K562 (cell line): Measurements from ENCODE around the gene COL28A1. TPM values are rescaled to one million over a fixed set of nuclear protein-coding genes. Genes with fewer than 3 reads are reported as not detected.

ENCODE experiments used
- ATAC-seq: fragments of 200-7000 bp; cut with Tn5 transposase; 3 replicates; pipeline ENCODE4 v1.9.1; 2020; ENCODE audit warnings: moderate library complexity
- BruUV-seq: library from RNA; stranded (reverse); fragments of 400-500 nt; replicated peaks from 2 replicates; lab custom pipeline; 2021; lab: Mats Ljungman, UMichigan
- CTCF ChIA-PET: fragments of 300-600 bp; formaldehyde crosslinking; extraction: SDS; loops from one replicate; lab custom pipeline; 2021; ENCODE audit warnings: low intra/inter-chr PET ratio; lab: Yijun Ruan, JAX
- POLR2A ChIA-PET: fragments of 300-600, 350-650 bp; sonication (Branson Sonifier 250); formaldehyde crosslinking; extraction: SDS; loops from one replicate; lab custom pipeline; 2021; ENCODE audit warnings: antibody characterized with exemption, inconsistent platforms; lab: Yijun Ruan, JAX
- DNase-seq, 4 experiments: peaks; one replicate each; pipeline versions ENCODE4 v3.0.0 to v3.0.0-alpha.2; 2011 to 2018; ENCODE audit warnings: low spot score in 3 of 4, mixed read lengths in 3 of 4; ENCODE audit errors: extremely low read depth in 1 of 4
- FAIRE-seq: peaks from 2 replicates; lab custom pipeline; 2011; peaks lifted over from hg19 to GRCh38; lab: Jason Lieb, UNC
- H2AFZ ChIP-seq: 2 replicates; pipeline ENCODE4 v1.6.0; 2011; ENCODE audit warnings: low read depth, low read length, control low read depth, inconsistent platforms
- H3K27ac ChIP-seq: fragments of 200-600 bp; 3 replicates; pipeline ENCODE4 v1.8.0; 2011; ENCODE audit warnings: low read depth, mild to moderate bottlenecking, control low read depth, inconsistent platforms, low read length, moderate library complexity, mixed read lengths; ENCODE audit errors: extremely low read depth
- H3K27me3 ChIP-seq, 2 experiments: fragments of 300-600 bp in 1 of 2; 2 replicates in 1 of 2; 3 replicates in 1 of 2; pipeline versions ENCODE4 v1.6.0 to v1.8.0; 2011; ENCODE audit warnings: inconsistent platforms in 2 of 2, low read length in 2 of 2, mild to moderate bottlenecking in 1 of 2, mixed read lengths in 1 of 2, moderate library complexity in 1 of 2; ENCODE audit not compliant: control insufficient read depth in 2 of 2, insufficient read depth in 2 of 2
- H3K36me3 ChIP-seq: fragments of 300-600 bp; 3 replicates; pipeline ENCODE4 v1.8.0; 2011; ENCODE audit warnings: mild to moderate bottlenecking, low read length, inconsistent platforms; ENCODE audit not compliant: control insufficient read depth, insufficient read depth
- H3K4me1 ChIP-seq, 2 experiments: fragments of 200-600 bp in 1 of 2; replicated peaks in 1 of 2; 2 replicates in 1 of 2; 3 replicates in 1 of 2; pipeline versions ENCODE4 v1.5.1 to v1.8.0; 2011; ENCODE audit warnings: inconsistent platforms in 2 of 2, low read length in 2 of 2, mild to moderate bottlenecking in 1 of 2, mixed read lengths in 1 of 2, moderate library complexity in 1 of 2; ENCODE audit not compliant: control insufficient read depth in 2 of 2, insufficient read depth in 2 of 2
- H3K4me2 ChIP-seq: 2 replicates; pipeline ENCODE4 v1.6.1; 2011; ENCODE audit warnings: low read length, control low read depth, inconsistent platforms, mixed read lengths; ENCODE audit not compliant: insufficient read depth
- H3K4me3 ChIP-seq: fragments of 200-600 bp; sonication (generic), shearing (Covaris generic); 2 replicates; pipeline ENCODE4 v1.5.1; 2016; ENCODE audit warnings: control low read depth, inconsistent platforms
- H3K79me2 ChIP-seq: fragments of 200-600 bp; 3 replicates; pipeline ENCODE4 v1.8.0; 2011; ENCODE audit warnings: low read length, inconsistent platforms; ENCODE audit not compliant: control insufficient read depth, insufficient read depth
- H3K9ac ChIP-seq, 2 experiments: 2 replicates each; pipeline versions ENCODE4 v1.6.0 to v1.6.1; 2011; ENCODE audit warnings: low read depth in 2 of 2, low read length in 2 of 2, control low read depth in 1 of 2, inconsistent platforms in 1 of 2, mild to moderate bottlenecking in 1 of 2, mixed read lengths in 1 of 2; ENCODE audit not compliant: insufficient read depth in 1 of 2
- H3K9me1 ChIP-seq: one replicate; pipeline ENCODE4 v1.6.0; 2011; ENCODE audit warnings: inconsistent platforms, mild to moderate bottlenecking, low read length, moderate library complexity; ENCODE audit not compliant: control insufficient read depth, insufficient read depth
- H3K9me3 ChIP-seq: replicated peaks from 2 replicates; pipeline ENCODE4 v1.5.1; 2011; ENCODE audit warnings: low read depth, low read length, inconsistent platforms; ENCODE audit not compliant: control insufficient read depth, insufficient read depth
- H4K20me1 ChIP-seq: replicated peaks from 2 replicates; pipeline ENCODE4 v1.6.1; 2011; ENCODE audit warnings: low read length, inconsistent platforms, mixed read lengths; ENCODE audit not compliant: control insufficient read depth, insufficient read depth
- ATF6 ChIP-seq: sonication (generic); formaldehyde crosslinking; IDR thresholded peaks from 2 replicates; pipeline ENCODE4 v1.4.0; 2020; ENCODE audit warnings: mild to moderate bottlenecking, missing genetic modification reagents
- BACH1 ChIP-seq: fragments of 200-800 bp; sonication (Bioruptor generic); IDR thresholded peaks from 2 replicates; pipeline ENCODE4 v1.6.1; 2016; ENCODE audit warnings: missing genetic modification characterization, missing compliant biosample characterization
- GABPB2 ChIP-seq: fragments of 250-450 bp; sonication (Bioruptor Pico); conservative IDR thresholded peaks from 2 replicates; pipeline ENCODE4 v1.5.1; 2021; ENCODE audit warnings: mild to moderate bottlenecking
- HDAC6 ChIP-seq: IDR thresholded peaks from 2 replicates; pipeline ENCODE4 v1.6.1; 2012; ENCODE audit warnings: low read depth, mild to moderate bottlenecking, control low read depth, inconsistent platforms, low read length, moderate library complexity
- HIVEP1 ChIP-seq: fragments of 250-450 bp; sonication (Bioruptor Pico); IDR thresholded peaks from 2 replicates; pipeline ENCODE4 v1.4.0; 2020; ENCODE audit warnings: mild to moderate bottlenecking
- JUNB ChIP-seq: fragments of 450-650 bp; formaldehyde crosslinking; conservative IDR thresholded peaks from 2 replicates; pipeline ENCODE4 v1.4.0; 2020; ENCODE audit warnings: mild to moderate bottlenecking
- MCM5 ChIP-seq: fragments of 450-650 bp; IDR thresholded peaks from 2 replicates; pipeline ENCODE4 v1.6.1; 2016; ENCODE audit warnings: low read depth
- NELFE ChIP-seq: IDR thresholded peaks from 2 replicates; pipeline ENCODE4 v1.6.1; 2011; ENCODE audit warnings: mild to moderate bottlenecking; ENCODE audit not compliant: insufficient read depth, insufficient read length
- POU5F1 ChIP-seq: fragments of 150-350 bp; IDR thresholded peaks from 2 replicates; pipeline ENCODE4 v1.6.1; 2014; ENCODE audit warnings: borderline replicate concordance, low read length, low read depth, mild to moderate bottlenecking; ENCODE audit not compliant: partially characterized antibody
- SAP30 ChIP-seq: fragments of 200-600 bp; sonication (generic); IDR thresholded peaks from 2 replicates; pipeline ENCODE4 v1.6.1; 2012; ENCODE audit warnings: borderline replicate concordance, low read depth, mild to moderate bottlenecking, moderate library complexity, low read length, control low read depth, inconsistent platforms; ENCODE audit not compliant: insufficient read depth, poor library complexity, severe bottlenecking
- SMAD1 ChIP-seq: fragments of 150-350 bp; IDR thresholded peaks from 2 replicates; pipeline ENCODE4 v1.6.1; 2014; ENCODE audit warnings: low read length, low read depth; ENCODE audit not compliant: partially characterized antibody
- SMARCC2 ChIP-seq: fragments of 450-650 bp; IDR thresholded peaks from 2 replicates; pipeline ENCODE4 v1.6.1; 2017; ENCODE audit warnings: antibody characterized with exemption, moderate library complexity, mild to moderate bottlenecking, low read depth
- TBL1XR1 ChIP-seq, 2 experiments: IDR thresholded peaks; 2 replicates each; pipeline ENCODE4 v1.6.1; 2012; ENCODE audit warnings: improper control_type of control experiment in 2 of 2, low read length in 2 of 2, mild to moderate bottlenecking in 1 of 2
- ZNF184 ChIP-seq: sonication (generic); formaldehyde crosslinking; IDR thresholded peaks from 2 replicates; pipeline ENCODE4 v1.5.0; 2020; ENCODE audit warnings: missing genetic modification reagents
- ZNF717 ChIP-seq: fragments of 250-450 bp; sonication (Bioruptor Pico); IDR thresholded peaks from 2 replicates; pipeline ENCODE4 v1.5.0; 2021
- WGBS: fragments of 100-300 bp; shearing (Covaris generic); methylation state at CpG from one replicate; pipeline ENCODE4 v1.1.6; 2016; ENCODE audit warnings: low coverage, mixed read lengths; ENCODE audit not compliant: insufficient coverage; ENCODE audit errors: missing lambda C conversion rate; 5-methylcytosine and 5-hydroxymethylcytosine counted together
- in situ Hi-C: fragments of 300-500 bp; cut with MboI; formaldehyde crosslinking; loops from 4 replicates; pipeline ENCODE4 v1.15.0; 2018; ENCODE audit warnings: inconsistent platforms, mixed read lengths
- intact Hi-C: fragments of 100-400 bp; cut with micrococcal nuclease; formaldehyde crosslinking; loops from 2 replicates; pipeline ENCODE4 v1.14.2; 2022
- polyA plus RNA-seq, 8 experiments: library from polyadenylated mRNA; depleted of rRNA in 4 of 8; stranded (reverse) in 5 of 8; unstranded in 3 of 8; fragments of >200 nt; fragmentation: Nextera tagmentation in 2 of 8; fragmentation: Illumina TruSeq in 1 of 8; extraction: Ambion mirVana in 2 of 8; extraction: Trizol in 1 of 8; gene quantifications; 2 replicates each; pipeline versions ENCODE4 v1.2.1 to v1.2.3, GENCODE V29; 2011 to 2014; ENCODE audit warnings: inconsistent platforms in 1 of 8, missing spikeins in 1 of 8
- total RNA-seq, 7 experiments: library from RNA; depleted of rRNA in 6 of 7; stranded (reverse); fragments of >200 nt in 6 of 7; fragmentation: Illumina TruSeq in 2 of 7; extraction: Trizol in 2 of 7; gene quantifications; 2 replicates each; pipeline versions ENCODE4 v1.2.1 to v1.2.3, GENCODE V29; 2011 to 2021; ENCODE audit warnings: low replicate concordance in 1 of 7

COL28A1 gene
- total and polyA plus RNA-seq, 9 of the 15 experiments (the other 6 are each of a cell fraction or from before 2014, with no cell fraction given) = 0.03 to 0.13 (median 0.05) TPM; not detected in 3

- 0% methylated on average over 1 of the region's 1 CpG for WGBS
- Histone ChIP-seq H4K20me1 (no peaks in the 10 kb centered on the region), H3K4me2 (no peak overlapping the region), H2AFZ (no peak overlapping the region), H3K36me3 (no peaks in the 10 kb centered on the region), H3K9me1 (no peaks in the 10 kb centered on the region), H3K4me1 (no peaks in the 10 kb centered on the region), H3K79me2 (no peaks in the 10 kb centered on the region), H3K27ac (no peak overlapping the region), H3K9me3 (no peaks in the 10 kb centered on the region), H3K27me3 (no peaks in the 10 kb centered on the region), H3K4me3 (no peak overlapping the region), H3K9ac (no peak overlapping the region)
- CTCF ChIA-PET = no interaction called here
- TF ChIP-seq HIVEP1 (CRISPR knock-in tag) (no peak), MCM5 (no peak), JUNB (CRISPR knock-in tag) (no peak), TBL1XR1 (IDR thresholded peaks at IDR 0.05; ENCODE audit: low read length in 2 of 2) (no peak), ZNF717 (no peak), SMAD1 (no peak), HDAC6 (no peak), SMARCC2 (no peak), ATF6 (CRISPR knock-in tag) (no peak), GABPB2 (CRISPR knock-in tag) (no peak), SAP30 (no peak), POU5F1 (no peak), NELFE (no peak), ZNF184 (no peak), BACH1 (tag) (no peak)
- intact Hi-C loops = no loop called here
- FAIRE-seq = no peak
- no peak for DNase-seq
- BruUV-seq = no TSS peak
- in situ Hi-C loops = no loop called here
- POLR2A ChIA-PET = no interaction called here
- no peak for ATAC-seq
These were observed 19.0 kb downstream of the COL28A1 start for GRCh38 chr7:7516662-7517061.
